ENCODE data around the gene SKIDA1.

The SKIDA1 gene

DNA sequence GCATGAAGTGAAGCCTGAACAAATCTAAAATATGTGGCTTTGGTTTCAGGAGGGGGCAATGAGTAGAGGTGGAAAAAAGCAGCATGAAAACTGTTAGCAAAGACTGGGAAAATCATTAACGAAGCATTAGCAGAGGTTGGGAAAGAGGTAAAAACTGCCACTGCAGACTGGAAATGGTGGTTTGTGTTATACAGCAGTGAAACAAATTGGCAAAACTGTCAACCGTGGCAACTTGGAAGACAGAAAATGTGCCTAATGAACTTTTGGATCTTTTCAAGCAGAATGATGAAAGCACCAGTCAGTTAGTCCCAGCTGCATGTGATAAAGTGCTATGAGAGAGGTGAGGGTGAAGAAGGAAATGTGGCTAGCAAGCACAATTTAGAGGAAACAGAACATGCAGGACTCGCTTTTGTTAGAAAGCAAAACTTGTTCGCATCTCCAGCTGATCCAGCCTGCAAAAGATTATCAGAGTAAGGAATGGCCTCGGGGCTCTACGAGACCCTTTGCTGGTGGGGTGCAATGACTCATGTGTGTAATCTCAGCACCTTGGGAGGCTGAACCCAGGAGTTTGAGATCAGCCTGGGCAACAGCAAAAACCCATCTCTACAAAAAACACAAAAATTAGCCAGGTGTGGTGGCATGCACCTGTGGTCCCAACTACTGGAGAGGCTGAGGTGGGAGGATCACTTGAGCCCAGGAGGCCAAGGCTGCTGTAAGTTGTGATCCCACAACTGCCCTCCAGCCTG is 45.7 kb downstream of the SKIDA1 start:
- DNase-seq (ENCODE audit: low spot score) = no peak

DNA sequence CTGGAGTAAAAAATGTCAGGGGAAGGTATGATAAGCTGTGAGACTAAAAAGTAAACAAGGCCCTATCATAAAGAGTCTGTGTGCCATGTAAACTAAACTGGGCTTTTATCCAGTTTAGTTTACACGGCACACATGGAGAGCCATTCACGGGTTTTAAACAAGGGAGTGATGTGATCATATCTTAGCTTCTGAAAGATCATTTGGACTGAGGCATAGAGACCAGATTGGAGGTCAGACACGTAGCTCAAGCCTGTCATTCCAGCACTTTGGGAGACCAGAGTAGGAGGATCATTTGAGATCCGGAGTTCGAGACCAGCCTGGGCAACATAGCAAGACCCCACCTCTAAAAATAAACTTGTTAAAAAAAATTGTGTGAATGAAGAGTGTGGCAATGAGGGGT is 50.1 kb downstream of the SKIDA1 start:
- DNase-seq (ENCODE audit: low spot score) = no peak

DNA sequence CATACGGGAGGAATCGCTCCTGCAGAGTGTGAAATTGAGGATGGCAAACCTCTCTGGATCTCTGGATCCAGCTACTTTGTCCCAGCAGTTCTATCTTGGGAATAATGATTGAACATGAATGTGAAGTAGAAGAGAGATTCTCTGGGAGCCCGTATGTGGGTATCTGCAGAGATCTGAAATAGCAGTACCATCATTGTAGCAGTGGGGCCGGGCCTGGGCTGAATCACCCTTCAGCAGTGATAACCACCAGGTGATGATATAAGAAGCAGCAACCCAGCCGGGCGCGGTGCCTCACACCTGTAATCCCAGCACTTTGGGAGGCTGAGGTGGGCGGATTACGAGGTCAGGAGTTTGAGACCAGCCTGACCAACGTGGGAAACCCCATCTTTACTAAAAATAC is 51.9 kb downstream of the SKIDA1 start:
- DNase-seq (ENCODE audit: low spot score) = no peak

DNA sequence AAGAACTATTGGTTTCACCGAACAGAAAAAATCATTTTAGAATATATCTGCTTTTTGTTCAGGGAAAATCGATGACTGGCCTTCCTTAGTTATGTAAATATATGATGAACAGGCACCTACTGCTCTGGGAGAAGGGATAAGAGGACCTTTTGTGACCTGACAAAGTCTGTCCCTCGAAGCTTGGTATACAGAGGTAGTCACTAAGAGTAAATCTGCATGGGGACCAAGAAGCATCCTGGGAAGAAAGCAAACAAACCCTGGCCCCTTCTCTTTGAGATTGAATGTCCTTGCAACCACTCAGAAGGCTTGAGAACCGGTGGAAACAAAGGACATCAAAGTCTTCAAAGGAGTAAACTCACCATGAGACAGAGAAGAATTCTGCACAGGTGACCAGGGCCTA is 52.3 kb downstream of the SKIDA1 start:
- DNase-seq (ENCODE audit: low spot score) = no peak

DNA sequence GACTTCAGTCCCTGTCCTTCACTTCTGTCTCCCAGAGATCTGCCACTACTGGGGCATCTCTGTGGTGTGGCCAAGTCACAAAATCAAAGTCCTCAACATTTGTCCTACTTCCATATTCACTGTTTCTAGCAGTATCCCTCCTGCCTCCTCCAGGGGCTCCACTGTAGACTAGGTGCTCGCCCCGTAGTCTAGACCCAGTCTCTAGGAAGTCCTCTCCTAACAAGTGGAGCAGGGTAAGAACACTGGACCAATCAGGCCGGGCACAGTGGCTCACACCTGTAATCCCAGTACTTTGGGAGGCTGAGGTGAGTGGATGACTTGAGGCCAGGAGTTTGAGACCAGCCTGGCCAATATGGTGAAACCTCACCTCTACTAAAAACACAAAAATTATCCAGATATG is 57.4 kb downstream of the SKIDA1 start:
- DNase-seq (ENCODE audit: low spot score) = no peak

DNA sequence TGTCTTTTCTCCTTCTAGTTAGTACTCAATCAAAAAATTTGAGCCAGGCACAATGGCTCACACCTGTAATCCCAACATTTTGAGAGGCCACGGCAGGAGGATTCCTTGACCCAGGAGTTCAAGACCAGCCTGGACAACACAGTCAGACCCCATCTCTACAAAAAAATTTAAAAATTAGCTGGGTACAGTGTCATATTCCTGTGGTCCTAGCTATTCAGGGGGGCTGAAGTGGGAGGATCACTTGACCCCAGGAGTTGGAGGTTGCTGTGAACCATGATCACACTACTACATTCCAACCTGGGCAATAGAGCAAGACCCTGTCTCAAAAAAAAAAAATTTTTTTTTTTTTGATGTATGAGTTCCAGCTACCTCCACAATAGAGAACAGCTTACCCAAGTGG is 57.8 kb downstream of the SKIDA1 start:
- DNase-seq (ENCODE audit: low spot score) = no peak

DNA sequence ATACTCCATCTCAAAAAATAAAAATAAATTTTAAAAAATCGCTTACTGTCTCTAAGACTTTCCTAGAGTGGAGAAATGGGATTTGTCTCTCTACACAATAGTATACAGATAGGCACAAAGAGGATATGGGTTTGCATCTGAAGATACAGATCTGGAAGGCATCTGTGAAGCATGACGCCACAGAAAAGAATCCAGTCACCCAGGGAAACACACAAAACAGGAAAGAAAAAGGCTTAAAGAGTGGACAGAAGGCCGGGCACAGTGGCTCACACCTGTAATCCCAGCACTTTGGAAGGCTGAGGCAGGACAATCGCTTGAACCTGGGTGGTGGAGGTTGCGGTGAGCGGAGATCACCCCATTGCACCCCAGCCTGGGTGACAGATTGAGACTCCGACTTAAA is 61.3 kb downstream of the SKIDA1 start:
- no peak for DNase-seq (ENCODE audit: low spot score)
